Measurements from ENCODE around the gene LTA.

DNA sequence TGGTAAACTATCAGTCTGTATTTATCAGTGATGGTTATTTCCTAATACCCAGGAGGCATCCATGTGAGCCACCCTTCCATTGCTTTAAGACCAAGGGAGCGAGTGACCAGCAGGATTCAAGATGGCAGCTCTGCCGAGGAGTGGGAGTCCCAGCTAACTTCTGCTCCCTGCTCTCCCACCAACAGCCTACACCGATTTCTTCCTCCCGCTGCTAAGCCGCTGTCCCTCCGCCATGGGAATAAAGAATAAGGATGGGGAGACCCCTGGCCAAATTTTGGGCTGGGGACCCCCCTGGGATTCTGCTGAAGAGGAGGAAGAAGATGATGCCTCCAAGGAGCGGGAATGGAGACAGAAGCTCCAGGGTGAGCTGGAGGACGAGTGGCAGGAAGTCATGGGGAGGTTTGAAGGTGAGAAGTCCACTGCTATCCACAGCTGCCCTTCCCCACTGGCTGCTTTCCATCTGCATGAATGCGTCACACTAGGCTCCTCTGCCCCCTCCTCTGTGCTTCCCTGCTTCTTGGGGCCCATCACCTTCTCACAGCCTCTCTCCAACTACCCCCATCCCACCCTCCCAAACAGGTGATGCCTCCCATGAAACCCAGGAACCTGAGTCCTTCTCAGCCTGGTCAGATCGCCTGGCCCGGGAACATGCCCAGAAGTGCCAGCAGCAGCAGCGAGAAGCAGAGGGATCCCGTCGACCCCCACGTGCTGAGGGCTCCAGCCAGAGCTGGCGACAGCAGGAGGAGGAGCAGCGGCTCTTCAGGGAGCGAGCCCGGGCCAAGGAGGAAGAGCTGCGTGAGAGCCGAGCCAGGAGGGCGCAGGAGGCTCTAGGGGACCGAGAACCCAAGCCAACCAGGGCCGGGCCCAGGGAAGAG lies 14.4 kb upstream of the LTA start:
- TF ChIP-seq POLR2A (IDR thresholded peaks at IDR 0.05; ENCODE audit: low read depth, low read length) (no peak), EZH2 (IDR thresholded peaks at IDR 0.05; ENCODE audit: borderline replicate concordance, low read depth, low read length, severe bottlenecking) (no peak), POLR2AphosphoS5 (IDR thresholded peaks at IDR 0.05; ENCODE audit: insufficient read depth, low read depth, low read length) (no peak), GATA2 (IDR thresholded peaks at IDR 0.05; ENCODE audit: insufficient read depth, insufficient read length, low read depth, low read length) (no peak)
- TF ChIP-seq, protein P1, sequence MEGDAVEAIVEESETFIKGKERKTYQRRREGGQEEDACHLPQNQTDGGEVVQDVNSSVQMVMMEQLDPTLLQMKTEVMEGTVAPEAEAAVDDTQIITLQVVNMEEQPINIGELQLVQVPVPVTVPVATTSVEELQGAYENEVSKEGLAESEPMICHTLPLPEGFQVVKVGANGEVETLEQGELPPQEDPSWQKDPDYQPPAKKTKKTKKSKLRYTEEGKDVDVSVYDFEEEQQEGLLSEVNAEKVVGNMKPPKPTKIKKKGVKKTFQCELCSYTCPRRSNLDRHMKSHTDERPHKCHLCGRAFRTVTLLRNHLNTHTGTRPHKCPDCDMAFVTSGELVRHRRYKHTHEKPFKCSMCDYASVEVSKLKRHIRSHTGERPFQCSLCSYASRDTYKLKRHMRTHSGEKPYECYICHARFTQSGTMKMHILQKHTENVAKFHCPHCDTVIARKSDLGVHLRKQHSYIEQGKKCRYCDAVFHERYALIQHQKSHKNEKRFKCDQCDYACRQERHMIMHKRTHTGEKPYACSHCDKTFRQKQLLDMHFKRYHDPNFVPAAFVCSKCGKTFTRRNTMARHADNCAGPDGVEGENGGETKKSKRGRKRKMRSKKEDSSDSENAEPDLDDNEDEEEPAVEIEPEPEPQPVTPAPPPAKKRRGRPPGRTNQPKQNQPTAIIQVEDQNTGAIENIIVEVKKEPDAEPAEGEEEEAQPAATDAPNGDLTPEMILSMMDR (IDR thresholded peaks at IDR 0.05; ENCODE audit: extremely low read depth in 1 of 2, insufficient read depth in 1 of 2, low read depth in 1 of 2, low read length in 2 of 2): no peak
- TF ChIP-seq, protein P2, sequence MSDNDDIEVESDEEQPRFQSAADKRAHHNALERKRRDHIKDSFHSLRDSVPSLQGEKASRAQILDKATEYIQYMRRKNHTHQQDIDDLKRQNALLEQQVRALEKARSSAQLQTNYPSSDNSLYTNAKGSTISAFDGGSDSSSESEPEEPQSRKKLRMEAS (IDR thresholded peaks at IDR 0.05; ENCODE audit: insufficient read depth, insufficient read length): no peak
